Measurements from ENCODE around the gene HOXA6.

The HOXA6 gene

GRCh38 chr7:27184337-27185012 is 36.9 kb upstream of the HOXA6 start:
- peak; percentile 22 for DNase-seq

- no peak for DNase-seq
These were observed 36.2 kb upstream of the HOXA6 start for GRCh38 chr7:27183682-27184336.

GRCh38 chr7:27182861-27183681 is 35.5 kb upstream of the HOXA6 start:
- no peak for DNase-seq

- no peak for DNase-seq
These were observed 34.8 kb upstream of the HOXA6 start for GRCh38 chr7:27182285-27182841.

- DNase-seq = no peak
These were observed 34.3 kb upstream of the HOXA6 start for GRCh38 chr7:27181795-27182275.

GRCh38 chr7:27180431-27181420 is 33.2 kb upstream of the HOXA6 start:
- no peak for DNase-seq

GRCh38 chr7:27179503-27180430 is 32.2 kb upstream of the HOXA6 start:
- DNase-seq = peak; percentile 61

GRCh38 chr7:27179030-27179429 is 31.5 kb upstream of the HOXA6 start:
- no peak for DNase-seq

GRCh38 chr7:27178366-27178765 is 30.8 kb upstream of the HOXA6 start:
- no peak for DNase-seq

GRCh38 chr7:27177795-27178320 is 30.3 kb upstream of the HOXA6 start:
- DNase-seq = no peak

GRCh38 chr7:27176962-27177794 is 29.6 kb upstream of the HOXA6 start:
- no peak for DNase-seq

GRCh38 chr7:27176524-27176845 is 28.9 kb upstream of the HOXA6 start:
- no peak for DNase-seq

- no peak for DNase-seq
These were observed 28.3 kb upstream of the HOXA6 start for GRCh38 chr7:27175626-27176523.

GRCh38 chr7:27174874-27175625 is 27.5 kb upstream of the HOXA6 start:
- DNase-seq = no peak

- DNase-seq = no peak
These were observed 26.6 kb upstream of the HOXA6 start, which contains the start of gene HOXA10 for GRCh38 chr7:27173956-27174873. HOXA10 (minus strand) TSS chr7:27174320; CDS start chr7:27174306, 14 bp downstream.

GRCh38 chr7:27173511-27173955 is 26.0 kb upstream of the HOXA6 start:
- DNase-seq = no peak

All from activated CD4-positive, alpha-beta T cell treated with anti-CD3 and anti-CD28 coated beads, Interleukin-10, Interleukin-2, amounts not matched to agents 100 ng/mL and 50 ng/mL, durations not matched to agents 16 hours and 8 hours (primary cell).